Pancreas (tissue), 10 donors: ENCODE measurements around the gene PHGDH. TPM values are rescaled to one million over a fixed set of nuclear protein-coding genes. Genes with fewer than 3 reads are reported as not detected.

Experiments
- ATAC-seq, 4 donors: fragments of 200-7000 bp; cut with Tn5 transposase; one replicate each; pipeline versions ENCODE4 v1.8.0 to v1.9.1; 2020; ENCODE audit warnings: mild to moderate bottlenecking in 4 of 4, moderate library complexity in 4 of 4
- DNase-seq, 6 donors: peaks; one replicate each; pipeline ENCODE4 v3.0.0-alpha.2; 2020
- FAIRE-seq: peaks from 2 replicates; lab custom pipeline; 2012; peaks lifted over from hg19 to GRCh38; lab: Jason Lieb, UNC
- H3K27ac ChIP-seq, 4 donors: fragments of 200-600 bp; sonication (generic); 1 replicate in 3 of 4; 2 replicates in 1 of 4; pipeline versions ENCODE4 v1.5.0 to v1.8.0; 2020
- H3K27me3 ChIP-seq, 4 donors: fragments of 200-600 bp; one replicate each; pipeline ENCODE4 v1.8.0; 2021
- H3K36me3 ChIP-seq, 3 donors: fragments of 200-600 bp; sonication (generic) in 1 of 3; one replicate each; pipeline versions ENCODE4 v1.5.0 to v1.8.0; 2020 to 2021
- H3K4me1 ChIP-seq, 3 donors: fragments of 200-600 bp; one replicate each; pipeline ENCODE4 v1.8.0; 2021
- H3K4me3 ChIP-seq, 4 donors: fragments of 200-600 bp; sonication (generic) in 2 of 4; one replicate each; pipeline versions ENCODE4 v1.5.0 to v1.8.0; 2020 to 2021
- H3K9me3 ChIP-seq, 4 donors: fragments of 200-600 bp; one replicate each; pipeline ENCODE4 v1.8.0; 2021
- WGBS, 2 donors: extraction: QIAGEN DNeasy Blood & Tissue Kit; methylation state at CpG; one replicate each; pipeline ENCODE4 v1.1.7; 2013; 5-methylcytosine and 5-hydroxymethylcytosine counted together
- intact Hi-C, 3 donors: fragments of 100-400 bp; cut with DNase I; formaldehyde crosslinking; loops; one replicate each; pipeline versions ENCODE4 v1.11.1 to v1.14.2; 2022
- polyA plus RNA-seq, 2 donors: library from polyadenylated mRNA; stranded (reverse); fragments of 200-250 nt; gene quantifications; one replicate each; pipeline ENCODE4 v1.2.3, GENCODE V29; 2013
- total RNA-seq, 6 donors: library from RNA; stranded (reverse); fragmentation: NEBNext Ultra II Directional in 4 of 6; extraction: Animal tissue kit (Norgen Biotek cat#: 25700) in 4 of 6; gene quantifications; one replicate each; pipeline versions ENCODE4 v1.2.1 to v1.2.4, GENCODE V29; 2021 to 2023
- TF ChIP-seq, protein P1 (sequence below), 4 donors: fragments of 200-600 bp; sonication (generic) in 3 of 4; IDR thresholded peaks; one replicate each; pipeline versions ENCODE4 v1.5.0 to v1.8.0; 2021; ENCODE audit warnings: antibody characterized with exemption in 4 of 4
- donor health status: healthy with polysubstance abuse.
- donor health status: DM: no; HTN: no; CAD: no; lungs with moderate emphysema.
- donor health status: DM: no; HTN: no; CAD: no.
- donor health status: control.
- donor health status: control.
- donor health status: Bipolar disorder and iron deficiency.
- donor health status: DM: yes; HTN: yes; CAD: no.
- donor health status: DM: no; HTN: no; CAD: no.
- donor health status: DM: no; HTN: no; CAD: no.
- donor health status: DM: yes; HTN: yes; CAD: no.

Gene PHGDH
- total and polyA plus RNA-seq, 8 donors: 28.2 to 357 (median 70.4) TPM

DNA sequence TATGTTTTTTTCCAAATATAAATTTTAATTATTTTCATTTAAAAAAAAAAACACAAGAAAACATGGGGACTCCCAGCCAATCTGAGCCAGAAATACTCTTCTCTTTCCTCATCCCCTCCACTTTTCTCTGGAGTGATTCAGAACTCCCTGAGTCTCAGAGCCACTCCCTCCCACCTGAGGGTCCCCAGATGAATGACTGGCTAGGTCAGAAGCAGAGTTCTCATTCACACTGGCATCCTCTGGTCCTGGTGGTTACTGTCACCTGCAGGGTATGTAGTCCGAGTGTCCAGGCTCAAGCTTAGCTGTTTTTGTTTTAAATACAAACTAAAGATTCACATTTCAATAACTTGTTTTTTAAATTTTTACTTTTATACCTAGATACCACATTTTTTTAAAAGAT lies 50.7 kb downstream of the PHGDH start:
- Histone ChIP-seq H3K9me3 (no peaks in the 10 kb centered on the region), H3K36me3 (no peaks in the 10 kb centered on the region), H3K4me3 (no peak overlapping the region), H3K27me3 (no peaks in the 10 kb centered on the region), H3K4me1 (peaks cover 8 to 10% (median 9%) of the 10 kb centered on the region in 3 donors), H3K27ac (no peak overlapping the region)
- TF ChIP-seq, protein P1, sequence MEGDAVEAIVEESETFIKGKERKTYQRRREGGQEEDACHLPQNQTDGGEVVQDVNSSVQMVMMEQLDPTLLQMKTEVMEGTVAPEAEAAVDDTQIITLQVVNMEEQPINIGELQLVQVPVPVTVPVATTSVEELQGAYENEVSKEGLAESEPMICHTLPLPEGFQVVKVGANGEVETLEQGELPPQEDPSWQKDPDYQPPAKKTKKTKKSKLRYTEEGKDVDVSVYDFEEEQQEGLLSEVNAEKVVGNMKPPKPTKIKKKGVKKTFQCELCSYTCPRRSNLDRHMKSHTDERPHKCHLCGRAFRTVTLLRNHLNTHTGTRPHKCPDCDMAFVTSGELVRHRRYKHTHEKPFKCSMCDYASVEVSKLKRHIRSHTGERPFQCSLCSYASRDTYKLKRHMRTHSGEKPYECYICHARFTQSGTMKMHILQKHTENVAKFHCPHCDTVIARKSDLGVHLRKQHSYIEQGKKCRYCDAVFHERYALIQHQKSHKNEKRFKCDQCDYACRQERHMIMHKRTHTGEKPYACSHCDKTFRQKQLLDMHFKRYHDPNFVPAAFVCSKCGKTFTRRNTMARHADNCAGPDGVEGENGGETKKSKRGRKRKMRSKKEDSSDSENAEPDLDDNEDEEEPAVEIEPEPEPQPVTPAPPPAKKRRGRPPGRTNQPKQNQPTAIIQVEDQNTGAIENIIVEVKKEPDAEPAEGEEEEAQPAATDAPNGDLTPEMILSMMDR (IDR thresholded peaks at IDR 0.05): no peak
- no peak for DNase-seq
- no peak for FAIRE-seq
- 85 to 90% methylated on average over 1 of the region's 1 CpG for WGBS, 2 donors
- ATAC-seq: no peak
- intact Hi-C loops: no loop called here

DNA sequence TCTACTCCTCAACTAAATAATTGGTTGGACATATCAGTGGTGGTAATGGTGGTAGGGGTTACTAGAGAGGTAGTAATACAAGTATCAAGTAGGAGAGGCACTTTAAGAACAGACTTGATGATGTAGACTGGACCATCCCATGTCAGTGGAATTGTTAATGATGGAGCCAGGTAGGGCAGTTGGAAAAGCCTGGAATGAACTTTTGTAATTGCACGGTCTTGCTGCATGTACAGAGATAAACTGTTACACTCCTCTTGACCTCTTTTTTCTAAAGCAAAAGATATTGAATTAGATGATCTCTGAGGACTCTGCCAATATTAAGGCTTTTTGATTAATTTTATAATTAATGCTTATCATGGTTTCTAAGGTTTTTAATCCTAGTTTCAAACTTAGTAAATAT lies 51.2 kb downstream of the PHGDH start:
- DNase-seq (no peak), FAIRE-seq (no peak), ATAC-seq (no peak)
- Histone ChIP-seq H3K9me3 (no peaks in the 10 kb centered on the region), H3K27ac (no peak overlapping the region), H3K36me3 (no peaks in the 10 kb centered on the region), H3K27me3 (no peaks in the 10 kb centered on the region), H3K4me3 (no peak overlapping the region), H3K4me1 (peaks cover 9 to 11% (median 10%) of the 10 kb centered on the region in 3 donors)
- TF ChIP-seq, protein P1 (IDR thresholded peaks at IDR 0.05): no peak
- 81 to 82% methylated on average over 1 of the region's 1 CpG for WGBS, 2 donors
- intact Hi-C loops: no loop called here

DNA sequence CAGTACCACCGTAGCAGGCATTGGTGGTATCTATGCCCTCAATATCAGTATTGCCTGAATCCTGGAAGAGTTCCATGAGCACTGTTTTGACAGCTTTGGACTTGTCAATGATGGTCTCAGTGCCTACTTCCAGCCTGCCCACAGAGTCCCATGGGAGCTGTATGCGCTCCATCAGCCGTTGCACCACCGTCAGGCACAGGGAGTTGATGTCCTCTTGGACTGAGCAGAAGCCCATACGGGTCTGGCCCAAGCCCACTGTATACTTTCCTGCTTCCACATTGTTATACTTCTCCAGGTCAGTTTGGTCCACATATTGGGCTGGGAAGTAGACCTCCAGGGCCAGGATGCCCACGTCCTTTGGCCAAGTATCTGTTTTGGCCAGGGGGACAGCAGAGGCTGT lies 52.5 kb downstream of the PHGDH start:
- no peaks in the 10 kb centered on the region for H3K9me3 ChIP-seq
- H3K4me3 ChIP-seq: no peak overlapping the region
- FAIRE-seq: no peak
- no peak for DNase-seq
- TF ChIP-seq, protein P1 (IDR thresholded peaks at IDR 0.05): no peak
- 86 to 88% methylated on average over 6 of the region's 6 CpGs for WGBS, 2 donors
- H3K4me1 ChIP-seq: peaks cover 9 to 14% (median 10%) of the 10 kb centered on the region in 3 donors
- intact Hi-C loops: no loop called here
- no peak for ATAC-seq
- no peaks in the 10 kb centered on the region for H3K27me3 ChIP-seq
- H3K27ac ChIP-seq: no peak overlapping the region
- H3K36me3 ChIP-seq: no peaks in the 10 kb centered on the region

DNA sequence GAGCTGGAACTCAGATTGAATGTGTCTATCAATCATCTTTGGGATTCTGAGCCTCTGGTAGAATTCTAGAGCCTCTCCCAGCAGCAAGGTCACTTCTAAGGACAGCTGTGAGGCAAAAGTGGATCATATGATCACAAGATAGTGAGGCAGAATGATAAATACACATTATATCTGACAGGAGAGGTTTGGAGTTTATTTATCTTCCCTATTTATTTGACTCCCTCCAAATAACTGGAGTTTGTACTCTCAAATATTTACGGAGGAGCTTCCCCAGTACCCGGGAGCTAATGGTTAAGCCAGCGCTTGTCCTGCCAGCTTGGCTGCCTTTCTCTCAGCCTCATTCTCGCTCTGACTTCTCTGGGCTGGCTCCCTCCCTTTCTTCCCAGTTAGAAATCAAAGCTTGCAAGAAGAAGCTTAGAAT lies 54.6 kb downstream of the PHGDH start:
- ATAC-seq: peak; percentile 58 to 86 (median 84)
- intact Hi-C loops: no loop called here
- WGBS, 2 donors: 6 to 8% methylated on average over 4 of the region's 4 CpGs
- no peaks in the 10 kb centered on the region for H3K27me3 ChIP-seq
- H3K27ac ChIP-seq: no peak overlapping the region
- no peaks in the 10 kb centered on the region for H3K36me3 ChIP-seq
- DNase-seq: peak in 1 of 6 donors; percentile 37
- peaks cover 9 to 14% (median 10%) of the 10 kb centered on the region in 3 donors for H3K4me1 ChIP-seq
- TF ChIP-seq, protein P1 (IDR thresholded peaks at IDR 0.05): no peak
- no peaks in the 10 kb centered on the region for H3K9me3 ChIP-seq
- FAIRE-seq: no peak
- peak overlapping the region in 1 of 4 donors; percentile 17 for H3K4me3 ChIP-seq

DNA sequence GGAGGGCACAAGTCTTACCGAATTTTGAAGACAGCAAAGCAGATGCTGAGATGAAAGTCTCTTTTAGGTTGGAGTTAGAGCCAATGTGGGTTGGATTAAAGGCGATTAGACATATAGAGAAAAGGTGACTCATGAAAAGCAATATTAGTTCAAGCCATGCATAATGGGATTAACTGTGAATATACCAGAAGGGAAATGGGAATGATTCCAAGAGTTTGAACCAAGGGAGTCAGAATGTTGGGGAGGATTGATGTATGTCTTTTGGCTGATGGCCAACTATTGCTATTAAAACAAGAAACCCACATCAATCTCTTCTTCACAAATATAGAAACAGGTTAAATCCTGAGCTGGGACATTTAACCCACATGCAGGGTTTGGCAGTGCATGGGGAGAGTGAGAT lies 55.8 kb downstream of the PHGDH start:
- Histone ChIP-seq H3K4me1 (peaks cover 9 to 14% (median 10%) of the 10 kb centered on the region in 3 donors), H3K4me3 (peak overlapping the region in 1 of 4 donors; percentile 17), H3K27me3 (no peaks in the 10 kb centered on the region), H3K36me3 (no peaks in the 10 kb centered on the region), H3K9me3 (no peaks in the 10 kb centered on the region), H3K27ac (no peak overlapping the region)
- ATAC-seq (peak in 1 of 4 donors; percentile 16), DNase-seq (no peak), FAIRE-seq (no peak)
- WGBS, 2 donors: 49 to 60% methylated on average over 2 of the region's 2 CpGs
- intact Hi-C loops: no loop called here
- TF ChIP-seq, protein P1 (IDR thresholded peaks at IDR 0.05): no peak
